ENCODE results near the gene TRPC6. TPM values are rescaled to one million over a fixed set of nuclear protein-coding genes. Genes with fewer than 3 reads are reported as not detected.
A peak's percentile ranks its signal among the peaks of the same experiment; 100 is the strongest.

Gene TRPC6
- total RNA-seq, 1 experiment from 2014 or later: not detected

- DNase-seq: peak in 1 of 2 experiments; percentile 39
- CTCF ChIA-PET: interaction anchor here (0.7 kb wide), 1 partner anchor 24 kb away, joined by 15 read pairs; no protein-coding TSS in a partner anchor
These were observed 147.2 kb downstream of the TRPC6 start for GRCh38 chr11:101436511-101437142.

GRCh38 chr11:101435408-101435973 lies 148.3 kb downstream of the TRPC6 start:
- Histone ChIP-seq H3K27ac (no peak overlapping the region), H3K9me3 (ENCODE audit: insufficient read depth, low read depth) (no peaks in the 10 kb centered on the region), H3F3A (ENCODE audit: insufficient read depth, low read depth) (no peaks in the 10 kb centered on the region), H3K36me3 (ENCODE audit: low read depth) (no peaks in the 10 kb centered on the region), H3K4me2 (no peak overlapping the region), H3K27me3 (ENCODE audit: insufficient read depth, low read depth) (no peaks in the 10 kb centered on the region), H3K4me3 (no peak overlapping the region), H3K4me1 (replicated peaks; ENCODE audit: insufficient read depth) (no peaks in the 10 kb centered on the region), H4K20me1 (ENCODE audit: insufficient read depth) (no peaks in the 10 kb centered on the region), H3K79me2 (ENCODE audit: low read depth) (no peaks in the 10 kb centered on the region), H2AFZ (no peak overlapping the region), H3K9me2 (ENCODE audit: insufficient read depth) (no peaks in the 10 kb centered on the region)
- no peak for DNase-seq
- intact Hi-C loops (cut with micrococcal nuclease; ENCODE audit: unreplicated experiment): loop anchor here (5.0 kb wide), 1 partner anchor 503 kb away; no protein-coding TSS in a partner anchor
- TF ChIP-seq EZH2 (IDR thresholded peaks at IDR 0.05; ENCODE audit: low read depth): no peak
- TF ChIP-seq CTCF (conservative IDR thresholded peaks at IDR 0.05): no peak
- POLR2A ChIA-PET (ENCODE audit: unreplicated experiment): no interaction called here
- BruUV-seq (replicated peaks): no TSS peak
- CTCF ChIA-PET: interaction anchor here (0.6 to 1.0 kb wide), 3 partner anchors 162 to 455 kb away, joined by 3 to 4 read pairs (median 3); no protein-coding TSS in a partner anchor

More at GRCh38 chr11:101436511-101437142, 147.2 kb downstream of the TRPC6 start:
- Histone ChIP-seq H2AFZ (no peak overlapping the region), H3K9me3 (ENCODE audit: insufficient read depth, low read depth) (no peaks in the 10 kb centered on the region), H3K9me2 (ENCODE audit: insufficient read depth) (no peaks in the 10 kb centered on the region), H3K27me3 (ENCODE audit: insufficient read depth, low read depth) (no peaks in the 10 kb centered on the region), H3K27ac (no peak overlapping the region), H3K4me1 (replicated peaks; ENCODE audit: insufficient read depth) (no peaks in the 10 kb centered on the region), H3K79me2 (ENCODE audit: low read depth) (no peaks in the 10 kb centered on the region), H3K4me2 (no peak overlapping the region), H3K4me3 (no peak overlapping the region), H4K20me1 (ENCODE audit: insufficient read depth) (no peaks in the 10 kb centered on the region), H3K36me3 (ENCODE audit: low read depth) (no peaks in the 10 kb centered on the region), H3F3A (ENCODE audit: insufficient read depth, low read depth) (no peaks in the 10 kb centered on the region)
- POLR2A ChIA-PET (ENCODE audit: unreplicated experiment): no interaction called here
- TF ChIP-seq CTCF (conservative IDR thresholded peaks at IDR 0.05) (peak; percentile 79), EZH2 (IDR thresholded peaks at IDR 0.05; ENCODE audit: low read depth) (no peak)
- intact Hi-C loops (cut with micrococcal nuclease; ENCODE audit: unreplicated experiment): loop anchor here (1.0 to 5.0 kb wide), 2 partner anchors 456 to 504 kb away; no protein-coding TSS in a partner anchor
- no TSS peak for BruUV-seq (replicated peaks)

GRCh38 chr11:101434026-101434643 lies 149.7 kb downstream of the TRPC6 start:
- Histone ChIP-seq H3K27me3 (ENCODE audit: insufficient read depth, low read depth) (no peaks in the 10 kb centered on the region), H2AFZ (no peak overlapping the region), H4K20me1 (ENCODE audit: insufficient read depth) (no peaks in the 10 kb centered on the region), H3K36me3 (ENCODE audit: low read depth) (no peaks in the 10 kb centered on the region), H3K4me3 (no peak overlapping the region), H3F3A (ENCODE audit: insufficient read depth, low read depth) (no peaks in the 10 kb centered on the region), H3K4me1 (replicated peaks; ENCODE audit: insufficient read depth) (no peaks in the 10 kb centered on the region), H3K9me3 (ENCODE audit: insufficient read depth, low read depth) (no peaks in the 10 kb centered on the region), H3K27ac (no peak overlapping the region), H3K9me2 (ENCODE audit: insufficient read depth) (no peaks in the 10 kb centered on the region), H3K4me2 (no peak overlapping the region), H3K79me2 (ENCODE audit: low read depth) (no peaks in the 10 kb centered on the region)
- CTCF ChIA-PET: interaction anchor here (0.6 kb wide), 1 partner anchor 253 kb away, joined by 4 read pairs; no protein-coding TSS in a partner anchor
- intact Hi-C loops (cut with micrococcal nuclease; ENCODE audit: unreplicated experiment): no loop called here
- POLR2A ChIA-PET (ENCODE audit: unreplicated experiment): no interaction called here
- DNase-seq: no peak
- no peak for TF ChIP-seq CTCF (conservative IDR thresholded peaks at IDR 0.05)
- no peak for TF ChIP-seq EZH2 (IDR thresholded peaks at IDR 0.05; ENCODE audit: low read depth)
- no TSS peak for BruUV-seq (replicated peaks)

All from PC-9 (cell line).